IMR-90 (cell line): ENCODE measurements around the gene PRLR. TPM values are rescaled to one million over a fixed set of nuclear protein-coding genes. Genes with fewer than 3 reads are reported as not detected.

Experiments used
- ATAC-seq: fragments of 200-7000 bp; cut with Tn5 transposase; 2 replicates; pipeline ENCODE4 v1.9.1; 2020; ENCODE audit warnings: low read depth, mild to moderate bottlenecking, moderate library complexity
- BruUV-seq: library from RNA; stranded (reverse); fragments of 400-500 nt; replicated peaks from 2 replicates; lab custom pipeline; 2021; lab: Mats Ljungman, UMichigan
- CTCF ChIA-PET: fragments of 300-600 bp; formaldehyde crosslinking; extraction: SDS; loops from one replicate; lab custom pipeline; 2021; ENCODE audit warnings: antibody characterized with exemption; lab: Yijun Ruan, JAX
- POLR2A ChIA-PET: fragments of 300-600 bp; sonication (Branson Sonifier 250); formaldehyde crosslinking; loops from one replicate; lab custom pipeline; 2022; ENCODE audit warnings: antibody characterized with exemption; ENCODE audit not compliant: unreplicated experiment; lab: Charles Lee
- DNase-seq: peaks from one replicate; pipeline ENCODE4 v3.0.0; 2013
- H2AFZ ChIP-seq: replicated peaks from 2 replicates; pipeline ENCODE3; 2013; ENCODE audit warnings: low read length, mild to moderate bottlenecking; ENCODE audit not compliant: poor library complexity
- H2AK5ac ChIP-seq: 2 replicates; pipeline ENCODE4 v1.6.1; 2013; ENCODE audit warnings: low read depth, low read length, inconsistent platforms
- H2AK9ac ChIP-seq: replicated peaks from 2 replicates; pipeline ENCODE3; 2013; ENCODE audit warnings: mild to moderate bottlenecking, low read depth, low read length, moderate library complexity; ENCODE audit not compliant: poor library complexity
- H2BK120ac ChIP-seq: 2 replicates; pipeline ENCODE4 v1.6.1; 2013; ENCODE audit warnings: low read depth, low read length, inconsistent platforms
- H2BK15ac ChIP-seq: 3 replicates; pipeline ENCODE4 v1.6.1; 2013; ENCODE audit warnings: low read depth, low read length, inconsistent platforms
- H2BK20ac ChIP-seq: 2 replicates; pipeline ENCODE4 v1.6.1; 2013; ENCODE audit warnings: low read depth, mild to moderate bottlenecking, inconsistent platforms, low read length, moderate library complexity
- H2BK5ac ChIP-seq: 2 replicates; pipeline ENCODE4 v1.6.1; 2013; ENCODE audit warnings: mild to moderate bottlenecking, low read depth, low read length, inconsistent platforms; ENCODE audit not compliant: poor library complexity, severe bottlenecking
- H3K14ac ChIP-seq: replicated peaks from 2 replicates; pipeline ENCODE4 v1.6.1; 2013; ENCODE audit warnings: low read depth, low read length, inconsistent platforms
- H3K18ac ChIP-seq: 2 replicates; pipeline ENCODE4 v1.6.1; 2013; ENCODE audit warnings: low read depth, low read length, control low read depth
- H3K23ac ChIP-seq: 2 replicates; pipeline ENCODE4 v1.6.1; 2013; ENCODE audit warnings: low read depth, low read length, inconsistent platforms
- H3K27ac ChIP-seq: 2 replicates; pipeline ENCODE4 v1.5.1; 2013; ENCODE audit warnings: mild to moderate bottlenecking, control low read depth, low read length; ENCODE audit not compliant: insufficient read depth
- H3K27me3 ChIP-seq: 2 replicates; pipeline ENCODE4 v1.6.1; 2013; ENCODE audit warnings: low read length; ENCODE audit not compliant: control insufficient read depth, insufficient read depth
- H3K36me3 ChIP-seq: 2 replicates; pipeline ENCODE4 v1.6.1; 2013; ENCODE audit warnings: low read length, mixed read lengths; ENCODE audit not compliant: control insufficient read depth, insufficient read depth
- H3K4ac ChIP-seq: 2 replicates; pipeline ENCODE4 v1.6.1; 2013; ENCODE audit warnings: low read depth, low read length, inconsistent platforms
- H3K4me1 ChIP-seq: 2 replicates; pipeline ENCODE4 v1.6.1; 2013; ENCODE audit warnings: low read length, mixed read lengths; ENCODE audit not compliant: control insufficient read depth, insufficient read depth
- H3K4me2 ChIP-seq: 2 replicates; pipeline ENCODE4 v1.6.1; 2013; ENCODE audit warnings: low read depth, mild to moderate bottlenecking, control low read depth, low read length, moderate library complexity
- H3K4me3 ChIP-seq: 2 replicates; pipeline ENCODE4 v1.5.1; 2013; ENCODE audit warnings: low read depth, mild to moderate bottlenecking, control low read depth, low read length, moderate library complexity; ENCODE audit not compliant: insufficient read depth
- H3K56ac ChIP-seq: 2 replicates; pipeline ENCODE4 v1.6.1; 2013; ENCODE audit warnings: low read length, inconsistent platforms; ENCODE audit not compliant: insufficient read depth; ENCODE audit errors: extremely low read depth
- H3K79me1 ChIP-seq, 2 experiments: 2 replicates each; pipeline ENCODE4 v1.6.1; 2013; ENCODE audit warnings: low read length in 2 of 2, inconsistent platforms in 1 of 2, low read depth in 1 of 2
- H3K9ac ChIP-seq: 2 replicates; pipeline ENCODE4 v1.6.1; 2013; ENCODE audit warnings: low read depth, low read length, control low read depth
- H3K9me1 ChIP-seq: 2 replicates; pipeline ENCODE4 v1.6.1; 2013; ENCODE audit warnings: low read length, inconsistent platforms; ENCODE audit not compliant: insufficient read depth
- H3K9me3 ChIP-seq: 2 replicates; pipeline ENCODE4 v1.6.1; 2013; ENCODE audit warnings: low read length; ENCODE audit not compliant: control insufficient read depth, insufficient read depth
- H4K20me1 ChIP-seq: 2 replicates; pipeline ENCODE4 v1.6.1; 2013; ENCODE audit warnings: low read length, inconsistent platforms; ENCODE audit not compliant: insufficient read depth
- H4K5ac ChIP-seq: 2 replicates; pipeline ENCODE4 v1.6.1; 2013; ENCODE audit warnings: mild to moderate bottlenecking, low read depth, low read length, control low read depth
- H4K8ac ChIP-seq, 2 experiments: 2 replicates each; pipeline ENCODE4 v1.6.1; 2013; ENCODE audit warnings: low read depth in 2 of 2, low read length in 2 of 2, control low read depth in 1 of 2, inconsistent platforms in 1 of 2
- H4K91ac ChIP-seq: 2 replicates; pipeline ENCODE4 v1.6.1; 2013; ENCODE audit warnings: low read depth, low read length, inconsistent platforms; ENCODE audit not compliant: insufficient read depth
- BHLHE40 ChIP-seq: fragments of 150-350 bp; IDR thresholded peaks from 2 replicates; pipeline ENCODE4 v1.6.1; 2016; ENCODE audit warnings: mild to moderate bottlenecking, low read depth, low read length
- CEBPB ChIP-seq: IDR thresholded peaks from 2 replicates; pipeline ENCODE4 v1.6.1; 2012; ENCODE audit warnings: low read depth, low read length, improper control_type of control experiment
- MAZ ChIP-seq: IDR thresholded peaks from 2 replicates; pipeline ENCODE4 v1.6.1; 2012; ENCODE audit warnings: low read depth, mild to moderate bottlenecking, low read length, improper control_type of control experiment, moderate library complexity, borderline replicate concordance
- MXI1 ChIP-seq: IDR thresholded peaks from 2 replicates; pipeline ENCODE4 v1.6.1; 2012; ENCODE audit warnings: low read depth, mild to moderate bottlenecking, low read length, moderate library complexity, borderline replicate concordance
- RCOR1 ChIP-seq: IDR thresholded peaks from 2 replicates; pipeline ENCODE4 v1.6.1; 2012; ENCODE audit warnings: mild to moderate bottlenecking, low read length, improper control_type of control experiment; ENCODE audit not compliant: insufficient replicate concordance
- WGBS, 2 experiments: methylation state at CpG; one replicate each; pipeline versions ENCODE4 v1.1.5 to v1.1.7; 2013; ENCODE audit warnings: missing lambda C conversion rate in 2 of 2; ENCODE audit not compliant: insufficient read length in 1 of 2; ENCODE audit errors: extremely low coverage in 2 of 2; 5-methylcytosine and 5-hydroxymethylcytosine counted together
- dilution Hi-C: fragments of 300-500 bp; cut with HindIII; formaldehyde crosslinking; loops from one replicate; pipeline ENCODE4 v1.14.3; 2018; ENCODE audit warnings: low sequenced_read_pairs; ENCODE audit not compliant: unreplicated experiment
- in situ Hi-C: fragments of 300-500 bp; cut with MboI; formaldehyde crosslinking; loops from 3 replicates; pipeline ENCODE4 v1.14.3; 2019; ENCODE audit warnings: low sequenced_read_pairs, inconsistent platforms, mixed read lengths
- intact Hi-C: fragments of 100-400 bp; cut with micrococcal nuclease; formaldehyde crosslinking; loops from 2 replicates; pipeline ENCODE4 v1.10.0; 2022
- polyA plus RNA-seq, 3 experiments: library from polyadenylated mRNA; depleted of rRNA; stranded (reverse); fragments of >200 nt; gene quantifications; 2 replicates each; pipeline ENCODE4 v1.2.3, GENCODE V29; 2012; ENCODE audit warnings: low replicate concordance in 1 of 3
- total RNA-seq: library from RNA; depleted of rRNA; stranded (reverse); fragments of >200 nt; gene quantifications from 2 replicates; pipeline ENCODE4 v1.2.3, GENCODE V29; 2012
- TF ChIP-seq, protein P1 (sequence below): fragments of 150-350 bp; IDR thresholded peaks from 2 replicates; pipeline ENCODE4 v1.6.1; 2016; ENCODE audit warnings: low read depth, mild to moderate bottlenecking, low read length, moderate library complexity, borderline replicate concordance

Gene PRLR
- total and polyA plus RNA-seq, 2 of the 4 experiments (the other 2 are of a cell fraction), result 0.24 to 0.54 TPM

GRCh38 chr5:35073160-35073559 lies 157.1 kb downstream of the PRLR start:
- ChIA-PET POLR2A (no interaction called here), CTCF (no interaction called here)
- intact Hi-C loops (no loop called here), in situ Hi-C loops (no loop called here), dilution Hi-C loops (no loop called here)
- H3K18ac ChIP-seq, result no peak overlapping the region
- WGBS, 2 experiments, result no CpG with 5 or more reads among the region's 4 CpGs
- no peak overlapping the region for H3K56ac ChIP-seq
- H3K4ac ChIP-seq, result no peak overlapping the region
- H4K8ac ChIP-seq, result no peak overlapping the region
- no peak overlapping the region for H2BK20ac ChIP-seq
- no peak overlapping the region for H2BK5ac ChIP-seq
- TF ChIP-seq, protein P1, sequence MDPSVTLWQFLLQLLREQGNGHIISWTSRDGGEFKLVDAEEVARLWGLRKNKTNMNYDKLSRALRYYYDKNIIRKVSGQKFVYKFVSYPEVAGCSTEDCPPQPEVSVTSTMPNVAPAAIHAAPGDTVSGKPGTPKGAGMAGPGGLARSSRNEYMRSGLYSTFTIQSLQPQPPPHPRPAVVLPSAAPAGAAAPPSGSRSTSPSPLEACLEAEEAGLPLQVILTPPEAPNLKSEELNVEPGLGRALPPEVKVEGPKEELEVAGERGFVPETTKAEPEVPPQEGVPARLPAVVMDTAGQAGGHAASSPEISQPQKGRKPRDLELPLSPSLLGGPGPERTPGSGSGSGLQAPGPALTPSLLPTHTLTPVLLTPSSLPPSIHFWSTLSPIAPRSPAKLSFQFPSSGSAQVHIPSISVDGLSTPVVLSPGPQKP, result no peak
- TF ChIP-seq CEBPB (no peak), MAZ (no peak), BHLHE40 (no peak), RCOR1 (no peak), MXI1 (no peak)
- H3K23ac ChIP-seq, result no peak overlapping the region
- H2AK9ac ChIP-seq, result no peak overlapping the region
- ATAC-seq (no peak), DNase-seq (no peak)
- H2BK15ac ChIP-seq, result no peak overlapping the region
- H3K4me3 ChIP-seq, result no peak overlapping the region
- no peaks in the 10 kb centered on the region for H3K4me1 ChIP-seq
- no peak overlapping the region for H3K9ac ChIP-seq
- H3K9me1 ChIP-seq, result no peaks in the 10 kb centered on the region
- no peaks in the 10 kb centered on the region for H4K20me1 ChIP-seq
- no peak overlapping the region for H3K4me2 ChIP-seq
- H3K36me3 ChIP-seq, result no peaks in the 10 kb centered on the region
- no TSS peak for BruUV-seq
- no peak overlapping the region for H2AK5ac ChIP-seq
- H4K5ac ChIP-seq, result no peak overlapping the region
- H3K27ac ChIP-seq, result no peak overlapping the region
- H3K14ac ChIP-seq, result no peak overlapping the region
- H3K79me1 ChIP-seq, result no peaks in the 10 kb centered on the region
- no peak overlapping the region for H2BK120ac ChIP-seq
- no peak overlapping the region for H2AFZ ChIP-seq
- H3K9me3 ChIP-seq, result peaks cover 2% of the 10 kb centered on the region; the same call in 1 of the 2 replicates
- no peak overlapping the region for H4K91ac ChIP-seq
- peaks cover 2% of the 10 kb centered on the region for H3K27me3 ChIP-seq
